ENCODE results near the gene POMP. TPM values are rescaled to one million over a fixed set of nuclear protein-coding genes. Genes with fewer than 3 reads are reported as not detected.

POMP gene
- total RNA-seq, 1 experiment from 2014 or later = 92.2 TPM

GRCh38 chr13:28655561-28655960, 3.4 kb upstream of the POMP start:
- Mint-ChIP-seq H3K4me1 (peaks cover 34% of the 10 kb centered on the region), H3K36me3 (no peaks in the 10 kb centered on the region; the same call in 1 of the 2 replicates), H3K27ac (0 out of 2 replicates have a peak overlapping the region, but pooled peaks have one; percentile 19), H3K27me3 (ENCODE audit: low read depth) (no peaks in the 10 kb centered on the region), H3K9me3 (no peaks in the 10 kb centered on the region), H3K4me3 (no peak overlapping the region)
- CTCF ChIA-PET = interaction anchor here (0.8 to 4.2 kb wide), 4 partner anchors 107 to 331 kb away, joined by 3 to 23 read pairs (median 4); no protein-coding TSS in a partner anchor
- ATAC-seq (no peak), DNase-seq (ENCODE audit: low spot score) (no peak)
- TF ChIP-seq NFATC4 (CRISPR knock-in tag; IDR thresholded peaks at IDR 0.05) = no peak
- TF ChIP-seq CREB1 (CRISPR knock-in tag; IDR thresholded peaks at IDR 0.05) = no peak
- TF ChIP-seq TEAD1 (CRISPR knock-in tag; IDR thresholded peaks at IDR 0.05) = no peak
- TF ChIP-seq ZNF671 (CRISPR knock-in tag; IDR thresholded peaks at IDR 0.05) = no peak
- no peak for TF ChIP-seq ZBTB43 (CRISPR knock-in tag; IDR thresholded peaks at IDR 0.05)
- TF ChIP-seq JUN (CRISPR knock-in tag; IDR thresholded peaks at IDR 0.05) = no peak
- no peak for TF ChIP-seq ZNF121 (CRISPR knock-in tag; IDR thresholded peaks at IDR 0.05)
- TF ChIP-seq ERG (CRISPR knock-in tag; IDR thresholded peaks at IDR 0.05) = no peak
- TF ChIP-seq E2F4 (CRISPR knock-in tag; IDR thresholded peaks at IDR 0.05; ENCODE audit: borderline replicate concordance, low read depth) = no peak
- no peak for TF ChIP-seq FOXJ3 (CRISPR knock-in tag; IDR thresholded peaks at IDR 0.05; ENCODE audit: borderline replicate concordance)
- TF ChIP-seq EMX1 (CRISPR knock-in tag; IDR thresholded peaks at IDR 0.05) = no peak
- POLR2A ChIA-PET = no interaction called here

GRCh38 chr13:28657784-28658538, 969 bp upstream of the POMP start:
- peaks cover 35% of the 10 kb centered on the region for H3K4me1 Mint-ChIP-seq
- no peak for DNase-seq (ENCODE audit: low spot score)
- H3K27ac Mint-ChIP-seq = peak overlapping the region; percentile 35
- ChIA-PET POLR2A (no interaction called here), CTCF (interaction anchor here (0.7 to 4.2 kb wide), 9 partner anchors 19 to 334 kb away, joined by 3 to 23 read pairs (median 4); no protein-coding TSS in a partner anchor)
- H3K36me3 Mint-ChIP-seq = peaks cover 7% of the 10 kb centered on the region
- ATAC-seq = no peak
- H3K9me3 Mint-ChIP-seq = no peaks in the 10 kb centered on the region
- H3K4me3 Mint-ChIP-seq = peak overlapping the region; percentile 92
- no peaks in the 10 kb centered on the region for H3K27me3 Mint-ChIP-seq (ENCODE audit: low read depth)
- TF ChIP-seq ATF6 (CRISPR knock-in tag; IDR thresholded peaks at IDR 0.05) (no peak), JAZF1 (CRISPR knock-in tag; IDR thresholded peaks at IDR 0.05) (no peak), FOXK1 (CRISPR knock-in tag; IDR thresholded peaks at IDR 0.05) (no peak), SOX15 (CRISPR knock-in tag; IDR thresholded peaks at IDR 0.05) (no peak), RELA (CRISPR knock-in tag; IDR thresholded peaks at IDR 0.05; ENCODE audit: borderline replicate concordance) (no peak), IRF2 (CRISPR knock-in tag; IDR thresholded peaks at IDR 0.05; ENCODE audit: borderline replicate concordance, low read depth) (no peak), ZNF512 (CRISPR knock-in tag; IDR thresholded peaks at IDR 0.05; ENCODE audit: borderline replicate concordance) (no peak), ZNF423 (CRISPR knock-in tag; IDR thresholded peaks at IDR 0.05) (no peak), TEAD4 (CRISPR knock-in tag; IDR thresholded peaks at IDR 0.05) (no peak), ATF2 (CRISPR knock-in tag; IDR thresholded peaks at IDR 0.05; ENCODE audit: borderline replicate concordance, low read depth) (no peak), ESRRA (CRISPR knock-in tag; IDR thresholded peaks at IDR 0.05; ENCODE audit: borderline replicate concordance) (no peak), MLX (CRISPR knock-in tag; IDR thresholded peaks at IDR 0.05) (no peak), ZNF232 (CRISPR knock-in tag; IDR thresholded peaks at IDR 0.05) (no peak), ETV6 (CRISPR knock-in tag; IDR thresholded peaks at IDR 0.05) (no peak), NR1H2 (CRISPR knock-in tag; IDR thresholded peaks at IDR 0.05) (no peak), GABPB1 (CRISPR knock-in tag; IDR thresholded peaks at IDR 0.05) (no peak)
